ENCODE results near the gene GRHPR. TPM values are rescaled to one million over a fixed set of nuclear protein-coding genes. Genes with fewer than 3 reads are reported as not detected.

The GRHPR gene
- total and polyA plus RNA-seq, 8 donors = 75.2 to 120 (median 103) TPM

GRCh38 chr9:37385286-37385685 is 37.2 kb upstream of the GRHPR start:
- H3K27ac ChIP-seq = no peak overlapping the region
- no peak for TF ChIP-seq CTCF (IDR thresholded peaks at IDR 0.05)
- no peak overlapping the region for H3K4me3 ChIP-seq
- H3K4me1 ChIP-seq = no peaks in the 10 kb centered on the region
- DNase-seq (no peak), ATAC-seq (no peak)
- H3K9me3 ChIP-seq = no peaks in the 10 kb centered on the region
- H3K36me3 ChIP-seq = no peaks in the 10 kb centered on the region
- intact Hi-C loops (cut with DNase I) = no loop called here
- no peaks in the 10 kb centered on the region for H3K27me3 ChIP-seq

- intact Hi-C loops (cut with DNase I) = no loop called here
- H3K27ac ChIP-seq = no peak overlapping the region
- no peak overlapping the region for H3K4me3 ChIP-seq
- no peaks in the 10 kb centered on the region for H3K4me1 ChIP-seq
- no peaks in the 10 kb centered on the region for H3K36me3 ChIP-seq
- DNase-seq (no peak), ATAC-seq (no peak)
- no peaks in the 10 kb centered on the region for H3K9me3 ChIP-seq
- no peak for TF ChIP-seq CTCF (IDR thresholded peaks at IDR 0.05)
- no peaks in the 10 kb centered on the region for H3K27me3 ChIP-seq
Observed at GRCh38 chr9:37386988-37387387, 35.5 kb upstream of the GRHPR start.

GRCh38 chr9:37390759-37391158 is 31.7 kb upstream of the GRHPR start:
- intact Hi-C loops (cut with DNase I) = no loop called here
- H3K9me3 ChIP-seq = no peaks in the 10 kb centered on the region
- H3K4me1 ChIP-seq = no peaks in the 10 kb centered on the region
- TF ChIP-seq CTCF (IDR thresholded peaks at IDR 0.05) = no peak
- DNase-seq (no peak), ATAC-seq (peak; percentile 55)
- no peaks in the 10 kb centered on the region for H3K36me3 ChIP-seq
- H3K27me3 ChIP-seq = no peaks in the 10 kb centered on the region
- H3K4me3 ChIP-seq = no peak overlapping the region
- H3K27ac ChIP-seq = no peak overlapping the region

- no peak for DNase-seq
- no peak overlapping the region for H3K4me3 ChIP-seq
- intact Hi-C loops (cut with DNase I) = no loop called here
Observed at GRCh38 chr9:37392272-37392671, 30.2 kb upstream of the GRHPR start.

GRCh38 chr9:37395229-37395628 is 27.3 kb upstream of the GRHPR start:
- Histone ChIP-seq H3K27ac (no peak overlapping the region), H3K4me1 (no peaks in the 10 kb centered on the region), H3K27me3 (no peaks in the 10 kb centered on the region), H3K36me3 (no peaks in the 10 kb centered on the region), H3K9me3 (no peaks in the 10 kb centered on the region), H3K4me3 (no peak overlapping the region)
- intact Hi-C loops (cut with DNase I) = no loop called here
- TF ChIP-seq CTCF (IDR thresholded peaks at IDR 0.05) = no peak
- ATAC-seq (no peak), DNase-seq (no peak)

More at GRCh38 chr9:37392272-37392671, 30.2 kb upstream of the GRHPR start:
- Histone ChIP-seq H3K4me1 (no peaks in the 10 kb centered on the region), H3K27me3 (no peaks in the 10 kb centered on the region), H3K9me3 (no peaks in the 10 kb centered on the region), H3K27ac (no peak overlapping the region), H3K36me3 (no peaks in the 10 kb centered on the region)
- TF ChIP-seq CTCF (IDR thresholded peaks at IDR 0.05) = no peak
- no peak for ATAC-seq

All from left lung (tissue), 10 donors.